Endothelial cell of umbilical vein (primary cell): ENCODE results near the gene GPR75. TPM values are rescaled to one million over a fixed set of nuclear protein-coding genes. Genes with fewer than 3 reads are reported as not detected.

Experiments used
- BruUV-seq: library from RNA; stranded (reverse); fragments of 400-500 nt; replicated peaks from 2 replicates; lab custom pipeline; 2021; lab: Mats Ljungman, UMichigan
- CTCF ChIA-PET: fragments of 300-600, 350-600 bp; sonication (Branson Sonifier 250); formaldehyde crosslinking; loops from one replicate; lab custom pipeline; 2021; ENCODE audit warnings: antibody characterized with exemption, inconsistent platforms; lab: Charles Lee
- POLR2A ChIA-PET: fragments of 300-600, 350-600 bp; sonication (Branson Sonifier 250); formaldehyde crosslinking; loops from one replicate; lab custom pipeline; 2021; ENCODE audit warnings: antibody characterized with exemption, inconsistent platforms; lab: Charles Lee
- DNase-seq: peaks from one replicate; pipeline ENCODE4 v3.0.0-alpha.2; 2011; ENCODE audit warnings: low read depth, low spot score
- FAIRE-seq: peaks from 2 replicates; lab custom pipeline; 2011; peaks lifted over from hg19 to GRCh38; lab: Jason Lieb, UNC
- H2AFZ ChIP-seq: 2 replicates; pipeline ENCODE4 v1.6.0; 2012; ENCODE audit warnings: low read depth, low read length, control low read depth, inconsistent platforms
- H3K27ac ChIP-seq: 2 replicates; pipeline ENCODE4 v1.5.1; 2011; ENCODE audit warnings: low read depth, mild to moderate bottlenecking, control low read depth, low read length, moderate library complexity; ENCODE audit not compliant: insufficient read depth
- H3K27me3 ChIP-seq, 2 experiments: 2 replicates each; pipeline versions ENCODE4 v1.6.0 to v1.6.1; 2011; ENCODE audit warnings: low read length in 2 of 2, mixed read lengths in 1 of 2; ENCODE audit not compliant: control insufficient read depth in 2 of 2, insufficient read depth in 2 of 2
- H3K36me3 ChIP-seq, 2 experiments: 2 replicates in 1 of 2; 3 replicates in 1 of 2; pipeline ENCODE4 v1.5.1; 2011; ENCODE audit warnings: low read length in 2 of 2, mild to moderate bottlenecking in 1 of 2, moderate library complexity in 1 of 2; ENCODE audit not compliant: control insufficient read depth in 2 of 2, insufficient read depth in 2 of 2; ENCODE audit errors: extremely low read depth in 1 of 2
- H3K4me1 ChIP-seq: 3 replicates; pipeline ENCODE4 v1.5.1; 2011; ENCODE audit warnings: mild to moderate bottlenecking, low read length; ENCODE audit not compliant: control insufficient read depth, insufficient read depth; ENCODE audit errors: extremely low read depth
- H3K4me2 ChIP-seq: 2 replicates; pipeline ENCODE4 v1.6.1; 2011; ENCODE audit warnings: low read length, control low read depth, mixed read lengths; ENCODE audit not compliant: insufficient read depth
- H3K4me3 ChIP-seq, 3 experiments: fragments of 200-600 bp in 1 of 3; sonication (generic), shearing (Covaris generic) in 1 of 3; replicated peaks in 1 of 3; 2 replicates each; pipeline ENCODE4 v1.5.1; 2011 to 2016; ENCODE audit warnings: control low read depth in 3 of 3, low read length in 3 of 3, mild to moderate bottlenecking in 2 of 3, inconsistent platforms in 1 of 3, low read depth in 1 of 3, moderate library complexity in 1 of 3; ENCODE audit not compliant: insufficient read depth in 1 of 3
- H3K79me2 ChIP-seq: 2 replicates; pipeline ENCODE4 v1.6.0; 2012; ENCODE audit warnings: low read length, inconsistent platforms; ENCODE audit not compliant: control insufficient read depth, insufficient read depth
- H3K9ac ChIP-seq: replicated peaks from 2 replicates; pipeline ENCODE3; 2011; ENCODE audit warnings: low read length, control low read depth; ENCODE audit not compliant: insufficient read depth; ENCODE audit errors: extremely low read depth
- H3K9me1 ChIP-seq: replicated peaks from 3 replicates; pipeline ENCODE4 v1.6.0; 2011; ENCODE audit warnings: mild to moderate bottlenecking, low read length; ENCODE audit not compliant: control insufficient read depth, insufficient read depth; ENCODE audit errors: extremely low read depth
- H3K9me3 ChIP-seq: replicated peaks from 2 replicates; pipeline ENCODE4 v1.5.1; 2012; ENCODE audit warnings: low read length, inconsistent platforms; ENCODE audit not compliant: control insufficient read depth, insufficient read depth
- H4K20me1 ChIP-seq: replicated peaks from 2 replicates; pipeline ENCODE3; 2011; ENCODE audit warnings: mild to moderate bottlenecking, low read length; ENCODE audit not compliant: control insufficient read depth, insufficient read depth; ENCODE audit errors: extremely low read depth
- CTCF ChIP-seq, 2 donors: IDR thresholded peaks; 1 replicate in 1 of 2; 2 replicates in 1 of 2; pipeline ENCODE4 v1.5.1; 2011; ENCODE audit warnings: low read length in 2 of 2, mild to moderate bottlenecking in 2 of 2, moderate library complexity in 2 of 2, control low read depth in 1 of 2, inconsistent platforms in 1 of 2, low read depth in 1 of 2; ENCODE audit not compliant: insufficient read depth in 1 of 2; ENCODE audit errors: extremely low read depth in 1 of 2
- EZH2 ChIP-seq: IDR thresholded peaks from 2 replicates; pipeline ENCODE4 v1.6.1; 2012; ENCODE audit warnings: borderline replicate concordance, low read depth, mild to moderate bottlenecking, moderate library complexity, low read length, inconsistent platforms; ENCODE audit not compliant: severe bottlenecking
- FOS ChIP-seq: IDR thresholded peaks from 2 replicates; pipeline ENCODE4 v1.6.1; 2011; ENCODE audit warnings: mild to moderate bottlenecking, low read length, moderate library complexity, borderline replicate concordance; ENCODE audit not compliant: insufficient read depth
- GATA2 ChIP-seq: IDR thresholded peaks from 2 replicates; pipeline ENCODE4 v1.7.0; 2011; ENCODE audit warnings: low read depth, mild to moderate bottlenecking, moderate library complexity, mixed read lengths, low read length; ENCODE audit not compliant: insufficient read length, insufficient read depth
- JUN ChIP-seq: IDR thresholded peaks from 2 replicates; pipeline ENCODE4 v1.6.1; 2011; ENCODE audit warnings: borderline replicate concordance, low read depth; ENCODE audit not compliant: insufficient read length, insufficient read depth
- MAX ChIP-seq: IDR thresholded peaks from 2 replicates; pipeline ENCODE4 v1.6.1; 2011; ENCODE audit not compliant: insufficient read depth, insufficient read length
- MYC ChIP-seq: IDR thresholded peaks from one replicate; pipeline ENCODE4 v1.6.1; 2011; ENCODE audit warnings: mild to moderate bottlenecking, low read depth, low read length
- POLR2A ChIP-seq: IDR thresholded peaks from 2 replicates; pipeline ENCODE4 v1.6.1; 2012; ENCODE audit warnings: low read depth, mild to moderate bottlenecking, control low read depth, low read length
- POLR2AphosphoS5 ChIP-seq: IDR thresholded peaks from 2 replicates; pipeline ENCODE4 v1.6.1; 2012; ENCODE audit warnings: low read depth, mild to moderate bottlenecking, control low read depth, low read length, moderate library complexity; ENCODE audit not compliant: insufficient read depth
- dilution Hi-C: fragments of 300-500 bp; cut with MboI; formaldehyde crosslinking; loops from one replicate; pipeline ENCODE4 v1.15.0; 2019; ENCODE audit warnings: low sequenced_read_pairs; ENCODE audit not compliant: extremely low pct_ligation_motif_present
- intact Hi-C: fragments of 100-400 bp; cut with micrococcal nuclease; formaldehyde crosslinking; loops from one replicate; pipeline ENCODE4 v1.10.0; 2022
- polyA plus RNA-seq, 4 experiments: library from polyadenylated mRNA; depleted of rRNA in 3 of 4; stranded (reverse) in 3 of 4; unstranded in 1 of 4; fragments of >200 nt; gene quantifications; 2 replicates each; pipeline versions ENCODE4 v1.2.1 to v1.2.3, GENCODE V29; 2011 to 2012; ENCODE audit warnings: missing spikeins in 1 of 4
- total RNA-seq: library from RNA; stranded (reverse); gene quantifications from 2 replicates; pipeline ENCODE4 v1.2.3, GENCODE V29; 2021

Gene GPR75
- total and polyA plus RNA-seq, 2 donors (not counting 3 experiments of a cell fraction or from before 2014, with no cell fraction given), result 4.4 to 4.7 TPM

DNA sequence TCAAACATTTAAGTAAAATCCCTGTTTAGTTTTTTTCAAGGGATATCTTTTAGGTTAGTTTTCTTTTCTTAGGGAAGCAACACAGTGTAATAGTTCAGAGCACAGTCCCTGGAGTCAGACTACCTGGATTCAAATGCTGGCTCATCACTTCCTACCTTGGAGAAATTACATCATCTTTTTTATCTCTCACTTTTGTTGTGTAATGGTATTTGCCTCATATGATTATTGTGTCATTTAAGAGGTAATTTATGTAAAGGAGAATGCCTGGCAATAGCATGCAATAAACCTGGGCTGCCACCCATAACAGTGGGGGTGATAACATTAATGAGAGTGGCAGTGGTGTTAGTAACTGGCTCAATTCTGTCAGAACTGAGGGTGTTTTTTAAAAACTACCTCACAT, 46.6 kb downstream of the GPR75 start:
- DNase-seq (no peak), FAIRE-seq (no peak)
- dilution Hi-C loops (no loop called here), intact Hi-C loops (no loop called here)
- TF ChIP-seq FOS (no peak), GATA2 (no peak), POLR2A (no peak), MYC (no peak), MAX (no peak), POLR2AphosphoS5 (no peak), EZH2 (no peak), CTCF (IDR thresholded peaks at IDR 0.05; ENCODE audit: extremely low read depth in 1 of 2, insufficient read depth in 1 of 2, low read depth in 1 of 2, low read length in 2 of 2) (no peak), JUN (no peak)
- no peaks in the 10 kb centered on the region for H3K9me3 ChIP-seq
- H3K9me1 ChIP-seq, result no peaks in the 10 kb centered on the region
- POLR2A ChIA-PET, result no interaction called here
- H4K20me1 ChIP-seq, result no peaks in the 10 kb centered on the region
- no peak overlapping the region for H2AFZ ChIP-seq
- CTCF ChIA-PET, result interaction anchor here (0.9 kb wide), 1 partner anchor 18 kb away, joined by 3 read pairs; no protein-coding TSS in a partner anchor
- no peak overlapping the region for H3K27ac ChIP-seq
- no peaks in the 10 kb centered on the region for H3K27me3 ChIP-seq
- H3K36me3 ChIP-seq, result peaks cover 0 to 14% of the 10 kb centered on the region in 2 experiments
- no peaks in the 10 kb centered on the region for H3K4me1 ChIP-seq
- H3K4me2 ChIP-seq, result no peak overlapping the region
- H3K4me3 ChIP-seq, result no peak overlapping the region
- BruUV-seq, result no TSS peak
- H3K79me2 ChIP-seq, result no peaks in the 10 kb centered on the region
- no peak overlapping the region for H3K9ac ChIP-seq
